H1 (cell line): ENCODE data around the gene ANKH. TPM values are rescaled to one million over a fixed set of nuclear protein-coding genes. Genes with fewer than 3 reads are reported as not detected.

ENCODE experiments used
- ASH2L ChIP-seq: fragments of 200-600, 300-600 bp; sonication (generic); IDR thresholded peaks from one replicate; pipeline ENCODE4 v1.7.1; 2017; ENCODE audit warnings: low read length
- CREB1 ChIP-seq: IDR thresholded peaks from 2 replicates; pipeline ENCODE4 v1.6.1; 2012; ENCODE audit warnings: inconsistent platforms
- MAFK ChIP-seq: IDR thresholded peaks from 2 replicates; pipeline ENCODE4 v1.6.1; 2012; ENCODE audit warnings: low read depth, mild to moderate bottlenecking, improper control_type of control experiment, low read length
- SAP30 ChIP-seq: fragments of 300-600 bp; sonication (generic); IDR thresholded peaks from 2 replicates; pipeline ENCODE4 v1.7.1; 2012; ENCODE audit warnings: low read length, moderate library complexity, mild to moderate bottlenecking, inconsistent platforms; ENCODE audit not compliant: insufficient read depth, insufficient replicate concordance
- TCF12 ChIP-seq: IDR thresholded peaks from 2 replicates; pipeline ENCODE4 v1.6.1; 2011; ENCODE audit warnings: low read depth, mild to moderate bottlenecking, low read length
- ZNF274 ChIP-seq: IDR thresholded peaks from 2 replicates; pipeline ENCODE4 v1.7.0; 2012; ENCODE audit warnings: low read length, borderline replicate concordance; ENCODE audit errors: extremely low read depth
- polyA plus RNA-seq, 7 experiments: library from polyadenylated mRNA; depleted of rRNA in 3 of 7; stranded (reverse) in 5 of 7; unstranded in 2 of 7; fragments of >200 nt in 5 of 7; fragments of 200-250 nt in 2 of 7; gene quantifications; 1 replicate in 5 of 7; 2 replicates in 1 of 7; 4 replicates in 1 of 7; pipeline versions ENCODE4 v1.2.1 to v1.2.3, GENCODE V29; 2011 to 2013; ENCODE audit warnings: missing spikeins in 2 of 7, mixed read lengths in 2 of 7
- total RNA-seq: library from RNA; stranded (reverse); fragmentation: NEBNext Ultra II Directional; extraction: Animal tissue kit (Norgen Biotek cat#: 25700); gene quantifications from 2 replicates; pipeline ENCODE4 v1.2.1, GENCODE V29; 2021
- TF ChIP-seq, protein P1 (sequence below): fragments of 300-600 bp; sonication (generic); IDR thresholded peaks from 2 replicates; pipeline ENCODE4 v1.7.1; 2012; ENCODE audit warnings: low read length, moderate library complexity, mild to moderate bottlenecking, inconsistent platforms; ENCODE audit not compliant: insufficient replicate concordance

Gene ANKH
- total and polyA plus RNA-seq, 2 of the 8 experiments (the other 6 are each of a cell fraction or from before 2014, with no cell fraction given), result 5.3 to 13.0 TPM

DNA sequence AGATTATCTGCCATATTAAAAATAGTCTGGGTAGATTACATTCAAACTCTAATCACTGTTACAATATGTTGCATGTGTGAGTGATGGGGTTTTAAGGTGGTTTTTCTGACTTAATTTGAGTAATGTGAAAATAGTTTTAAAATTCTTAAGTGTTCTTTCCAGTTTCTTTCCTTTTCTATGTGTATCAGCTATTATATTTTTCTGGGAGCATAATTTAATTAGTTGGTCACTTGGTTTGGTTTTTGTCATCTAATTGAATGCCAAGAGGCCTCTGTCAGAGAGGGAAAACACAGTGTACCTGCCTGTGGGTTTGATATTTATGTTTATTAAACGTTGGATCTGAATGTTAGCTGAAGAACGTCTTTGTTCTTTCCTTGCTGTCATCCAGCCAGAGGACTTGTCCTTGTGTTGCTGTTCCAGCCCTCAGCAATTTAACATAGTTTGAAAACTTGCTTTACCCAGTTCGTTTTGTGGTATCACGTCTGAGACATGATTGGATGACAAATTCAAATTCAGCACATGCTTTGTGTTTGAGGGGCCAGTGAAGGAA lies 187.6 kb downstream of the ANKH start (continued):
- TF ChIP-seq, protein P1, sequence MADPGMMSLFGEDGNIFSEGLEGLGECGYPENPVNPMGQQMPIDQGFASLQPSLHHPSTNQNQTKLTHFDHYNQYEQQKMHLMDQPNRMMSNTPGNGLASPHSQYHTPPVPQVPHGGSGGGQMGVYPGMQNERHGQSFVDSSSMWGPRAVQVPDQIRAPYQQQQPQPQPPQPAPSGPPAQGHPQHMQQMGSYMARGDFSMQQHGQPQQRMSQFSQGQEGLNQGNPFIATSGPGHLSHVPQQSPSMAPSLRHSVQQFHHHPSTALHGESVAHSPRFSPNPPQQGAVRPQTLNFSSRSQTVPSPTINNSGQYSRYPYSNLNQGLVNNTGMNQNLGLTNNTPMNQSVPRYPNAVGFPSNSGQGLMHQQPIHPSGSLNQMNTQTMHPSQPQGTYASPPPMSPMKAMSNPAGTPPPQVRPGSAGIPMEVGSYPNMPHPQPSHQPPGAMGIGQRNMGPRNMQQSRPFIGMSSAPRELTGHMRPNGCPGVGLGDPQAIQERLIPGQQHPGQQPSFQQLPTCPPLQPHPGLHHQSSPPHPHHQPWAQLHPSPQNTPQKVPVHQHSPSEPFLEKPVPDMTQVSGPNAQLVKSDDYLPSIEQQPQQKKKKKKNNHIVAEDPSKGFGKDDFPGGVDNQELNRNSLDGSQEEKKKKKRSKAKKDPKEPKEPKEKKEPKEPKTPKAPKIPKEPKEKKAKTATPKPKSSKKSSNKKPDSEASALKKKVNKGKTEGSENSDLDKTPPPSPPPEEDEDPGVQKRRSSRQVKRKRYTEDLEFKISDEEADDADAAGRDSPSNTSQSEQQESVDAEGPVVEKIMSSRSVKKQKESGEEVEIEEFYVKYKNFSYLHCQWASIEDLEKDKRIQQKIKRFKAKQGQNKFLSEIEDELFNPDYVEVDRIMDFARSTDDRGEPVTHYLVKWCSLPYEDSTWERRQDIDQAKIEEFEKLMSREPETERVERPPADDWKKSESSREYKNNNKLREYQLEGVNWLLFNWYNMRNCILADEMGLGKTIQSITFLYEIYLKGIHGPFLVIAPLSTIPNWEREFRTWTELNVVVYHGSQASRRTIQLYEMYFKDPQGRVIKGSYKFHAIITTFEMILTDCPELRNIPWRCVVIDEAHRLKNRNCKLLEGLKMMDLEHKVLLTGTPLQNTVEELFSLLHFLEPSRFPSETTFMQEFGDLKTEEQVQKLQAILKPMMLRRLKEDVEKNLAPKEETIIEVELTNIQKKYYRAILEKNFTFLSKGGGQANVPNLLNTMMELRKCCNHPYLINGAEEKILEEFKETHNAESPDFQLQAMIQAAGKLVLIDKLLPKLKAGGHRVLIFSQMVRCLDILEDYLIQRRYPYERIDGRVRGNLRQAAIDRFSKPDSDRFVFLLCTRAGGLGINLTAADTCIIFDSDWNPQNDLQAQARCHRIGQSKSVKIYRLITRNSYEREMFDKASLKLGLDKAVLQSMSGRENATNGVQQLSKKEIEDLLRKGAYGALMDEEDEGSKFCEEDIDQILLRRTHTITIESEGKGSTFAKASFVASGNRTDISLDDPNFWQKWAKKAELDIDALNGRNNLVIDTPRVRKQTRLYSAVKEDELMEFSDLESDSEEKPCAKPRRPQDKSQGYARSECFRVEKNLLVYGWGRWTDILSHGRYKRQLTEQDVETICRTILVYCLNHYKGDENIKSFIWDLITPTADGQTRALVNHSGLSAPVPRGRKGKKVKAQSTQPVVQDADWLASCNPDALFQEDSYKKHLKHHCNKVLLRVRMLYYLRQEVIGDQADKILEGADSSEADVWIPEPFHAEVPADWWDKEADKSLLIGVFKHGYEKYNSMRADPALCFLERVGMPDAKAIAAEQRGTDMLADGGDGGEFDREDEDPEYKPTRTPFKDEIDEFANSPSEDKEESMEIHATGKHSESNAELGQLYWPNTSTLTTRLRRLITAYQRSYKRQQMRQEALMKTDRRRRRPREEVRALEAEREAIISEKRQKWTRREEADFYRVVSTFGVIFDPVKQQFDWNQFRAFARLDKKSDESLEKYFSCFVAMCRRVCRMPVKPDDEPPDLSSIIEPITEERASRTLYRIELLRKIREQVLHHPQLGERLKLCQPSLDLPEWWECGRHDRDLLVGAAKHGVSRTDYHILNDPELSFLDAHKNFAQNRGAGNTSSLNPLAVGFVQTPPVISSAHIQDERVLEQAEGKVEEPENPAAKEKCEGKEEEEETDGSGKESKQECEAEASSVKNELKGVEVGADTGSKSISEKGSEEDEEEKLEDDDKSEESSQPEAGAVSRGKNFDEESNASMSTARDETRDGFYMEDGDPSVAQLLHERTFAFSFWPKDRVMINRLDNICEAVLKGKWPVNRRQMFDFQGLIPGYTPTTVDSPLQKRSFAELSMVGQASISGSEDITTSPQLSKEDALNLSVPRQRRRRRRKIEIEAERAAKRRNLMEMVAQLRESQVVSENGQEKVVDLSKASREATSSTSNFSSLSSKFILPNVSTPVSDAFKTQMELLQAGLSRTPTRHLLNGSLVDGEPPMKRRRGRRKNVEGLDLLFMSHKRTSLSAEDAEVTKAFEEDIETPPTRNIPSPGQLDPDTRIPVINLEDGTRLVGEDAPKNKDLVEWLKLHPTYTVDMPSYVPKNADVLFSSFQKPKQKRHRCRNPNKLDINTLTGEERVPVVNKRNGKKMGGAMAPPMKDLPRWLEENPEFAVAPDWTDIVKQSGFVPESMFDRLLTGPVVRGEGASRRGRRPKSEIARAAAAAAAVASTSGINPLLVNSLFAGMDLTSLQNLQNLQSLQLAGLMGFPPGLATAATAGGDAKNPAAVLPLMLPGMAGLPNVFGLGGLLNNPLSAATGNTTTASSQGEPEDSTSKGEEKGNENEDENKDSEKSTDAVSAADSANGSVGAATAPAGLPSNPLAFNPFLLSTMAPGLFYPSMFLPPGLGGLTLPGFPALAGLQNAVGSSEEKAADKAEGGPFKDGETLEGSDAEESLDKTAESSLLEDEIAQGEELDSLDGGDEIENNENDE, result no peak
- TF ChIP-seq ZNF274 (no peak), MAFK (no peak), SAP30 (no peak), TCF12 (no peak), ASH2L (no peak), CREB1 (no peak)
